Endometrium (tissue), 2 donors: ENCODE measurements around the gene SEC23A.
"Not testable (repeated sequence)": the region's sequence is repeated elsewhere in the genome, so short reads cannot be mapped to it uniquely, and the experiment has no call there.

Source experiments
- FAIRE-seq: peaks from 2 replicates; lab custom pipeline; 2012; peaks lifted over from hg19 to GRCh38; lab: Jason Lieb, UNC
- donor health status: control.
- donor health status: control.

SEC23A gene

GRCh38 chr14:39030209-39030608, 72.8 kb downstream of the SEC23A start:
- FAIRE-seq = no peak

- FAIRE-seq = no peak
Observed at GRCh38 chr14:39029789-39030188, 73.2 kb downstream of the SEC23A start.

DNA sequence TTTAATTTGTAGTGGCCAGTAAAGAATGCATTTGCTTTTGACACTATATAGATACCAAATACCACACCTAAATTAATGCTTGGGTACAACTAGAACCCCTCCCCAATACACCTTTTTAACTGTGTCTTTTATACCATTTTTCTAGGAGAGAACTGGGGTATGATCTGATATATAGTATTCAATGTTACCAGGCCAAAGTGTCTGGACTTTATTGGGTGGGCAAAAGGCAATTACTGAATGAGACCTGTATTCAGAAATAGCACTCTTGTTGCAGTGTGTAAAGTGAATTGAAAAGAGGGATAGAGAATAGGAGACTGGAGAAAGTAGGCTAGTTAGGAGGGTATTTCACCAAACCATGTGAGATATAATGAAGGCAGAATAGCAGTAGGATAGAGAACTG, 74.4 kb downstream of the SEC23A start:
- no peak for FAIRE-seq

DNA sequence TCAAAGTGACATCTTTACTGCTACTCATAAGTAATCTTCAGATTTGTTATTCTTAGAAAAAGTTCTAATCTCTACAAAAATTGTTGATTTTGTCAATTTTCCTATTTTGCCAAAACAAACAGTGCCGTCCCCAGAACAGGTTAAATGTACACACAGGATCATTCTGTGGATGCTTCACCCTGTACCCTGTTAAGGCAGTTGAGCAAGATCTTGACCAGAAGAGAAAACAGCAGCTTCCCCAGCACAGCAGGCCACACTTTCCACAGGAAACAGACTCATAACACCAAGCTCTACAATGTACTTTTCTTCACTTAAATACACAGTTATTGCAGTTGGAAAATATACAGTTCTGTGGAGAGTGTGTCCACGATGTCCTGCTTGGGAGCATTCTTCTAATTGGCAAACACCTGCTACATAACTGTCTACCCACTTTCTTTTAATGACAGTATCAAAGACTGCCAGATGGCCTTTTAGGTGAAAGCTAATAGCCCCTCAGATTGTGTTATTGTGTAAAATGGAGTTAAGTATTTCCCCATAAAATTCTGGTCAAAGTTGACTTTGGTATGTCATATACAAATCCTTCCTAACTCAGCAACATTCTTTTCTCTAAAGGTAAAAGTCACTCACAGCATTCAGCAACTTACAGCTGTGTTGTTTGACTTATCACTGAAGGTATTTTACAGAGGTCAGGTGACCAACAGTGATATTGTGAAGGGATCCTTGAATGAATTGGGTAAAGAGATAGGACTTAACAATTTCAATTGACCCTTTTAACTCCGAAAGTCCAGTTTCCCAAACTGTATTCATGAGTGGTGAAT, 77.0 kb downstream of the SEC23A start:
- no peak for FAIRE-seq

- no peak for FAIRE-seq
Observed at GRCh38 chr14:39025250-39025809, 77.7 kb downstream of the SEC23A start.

- FAIRE-seq = no peak
Observed at GRCh38 chr14:39023939-39024871, 78.8 kb downstream of the SEC23A start.

DNA sequence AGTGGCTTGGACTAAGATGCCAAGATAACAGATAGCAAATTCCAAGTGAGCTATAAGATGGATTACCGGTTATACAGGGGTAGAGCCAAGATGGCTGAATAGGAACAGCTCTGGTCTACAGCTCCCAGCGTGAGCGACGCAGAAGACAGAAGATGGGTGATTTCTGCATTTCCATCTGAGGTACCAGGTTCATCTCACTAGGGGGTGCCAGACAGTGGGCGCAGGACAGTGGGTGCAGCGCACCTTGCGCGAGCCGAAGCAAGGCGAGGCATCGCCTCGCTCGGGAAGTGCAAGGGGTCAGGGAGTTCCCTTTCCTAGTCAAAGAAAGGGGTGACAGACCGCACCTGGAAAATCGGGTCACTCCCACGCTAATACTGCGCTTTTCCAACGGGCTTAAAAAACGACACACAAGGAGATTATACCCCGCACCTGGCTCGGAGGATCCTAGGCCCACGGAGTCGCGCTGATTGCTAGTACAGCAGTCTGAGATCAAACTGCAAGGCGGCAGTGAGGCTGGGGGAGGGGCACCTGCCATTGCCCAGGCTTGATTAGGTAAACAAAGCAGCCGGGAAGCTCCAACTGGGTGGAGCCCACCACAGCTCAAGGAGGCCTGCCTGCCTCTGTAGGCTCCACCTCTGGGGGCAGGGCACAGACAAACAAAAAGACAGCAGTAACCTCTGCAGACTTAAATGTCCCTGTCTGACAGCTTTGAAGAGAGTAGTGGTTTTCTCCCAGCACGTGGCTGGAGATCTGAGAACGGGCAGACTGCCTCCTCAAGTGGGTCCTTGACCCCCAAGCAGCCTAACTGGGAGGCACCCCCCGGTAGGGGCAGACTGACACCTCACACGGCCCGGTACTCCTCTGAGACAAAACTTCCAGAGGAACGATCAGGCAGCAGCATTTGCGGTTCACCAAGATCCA, 85.7 kb downstream of the SEC23A start:
- not testable (repeated sequence) for FAIRE-seq

- no peak for FAIRE-seq
Observed at GRCh38 chr14:39016733-39017095, 86.3 kb downstream of the SEC23A start.

- no peak for FAIRE-seq
Observed at GRCh38 chr14:39015964-39016577, 87.0 kb downstream of the SEC23A start.

GRCh38 chr14:39015360-39015961, 87.6 kb downstream of the SEC23A start:
- FAIRE-seq = peak; percentile 81

DNA sequence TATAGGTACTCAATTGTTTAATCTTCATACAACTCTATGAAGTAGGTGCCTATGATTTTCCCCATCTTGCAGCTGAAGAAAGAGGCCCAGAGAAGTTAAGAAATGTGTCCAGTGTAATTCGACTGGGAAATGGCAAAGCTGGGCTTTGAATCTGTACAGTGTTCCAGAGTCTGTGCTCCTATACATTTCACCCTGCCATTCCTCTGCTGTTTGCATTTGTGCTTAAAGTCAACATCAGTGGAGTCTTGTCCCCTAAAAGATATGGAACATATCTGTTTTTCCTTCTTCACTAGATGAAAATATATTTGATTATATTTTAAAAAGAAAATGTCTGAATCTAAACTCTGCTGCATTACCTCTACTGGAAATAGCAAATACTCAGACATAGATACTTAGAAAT, 88.6 kb downstream of the SEC23A start:
- no peak for FAIRE-seq

DNA sequence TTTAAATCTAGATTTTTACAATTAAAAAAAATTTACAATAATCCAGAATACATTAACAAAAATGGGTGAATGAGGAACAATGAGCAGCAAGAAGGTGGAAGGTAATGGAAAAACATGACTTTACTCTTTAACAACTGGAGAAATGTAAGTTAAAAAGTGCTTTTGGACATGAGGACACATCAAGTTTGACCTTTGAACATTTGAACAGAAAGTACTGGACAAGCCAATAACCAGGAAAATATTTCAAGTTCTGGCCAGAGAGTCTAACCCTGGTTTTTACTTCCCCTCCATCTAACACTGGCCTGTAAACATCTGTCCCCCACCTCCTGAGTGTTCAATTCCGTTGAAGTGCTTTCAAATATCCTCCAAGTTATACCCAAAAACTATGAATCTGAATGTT, 94.1 kb downstream of the SEC23A start:
- not testable (repeated sequence) for FAIRE-seq

GRCh38 chr14:39006721-39007410, 96.2 kb downstream of the SEC23A start:
- FAIRE-seq = no peak

DNA sequence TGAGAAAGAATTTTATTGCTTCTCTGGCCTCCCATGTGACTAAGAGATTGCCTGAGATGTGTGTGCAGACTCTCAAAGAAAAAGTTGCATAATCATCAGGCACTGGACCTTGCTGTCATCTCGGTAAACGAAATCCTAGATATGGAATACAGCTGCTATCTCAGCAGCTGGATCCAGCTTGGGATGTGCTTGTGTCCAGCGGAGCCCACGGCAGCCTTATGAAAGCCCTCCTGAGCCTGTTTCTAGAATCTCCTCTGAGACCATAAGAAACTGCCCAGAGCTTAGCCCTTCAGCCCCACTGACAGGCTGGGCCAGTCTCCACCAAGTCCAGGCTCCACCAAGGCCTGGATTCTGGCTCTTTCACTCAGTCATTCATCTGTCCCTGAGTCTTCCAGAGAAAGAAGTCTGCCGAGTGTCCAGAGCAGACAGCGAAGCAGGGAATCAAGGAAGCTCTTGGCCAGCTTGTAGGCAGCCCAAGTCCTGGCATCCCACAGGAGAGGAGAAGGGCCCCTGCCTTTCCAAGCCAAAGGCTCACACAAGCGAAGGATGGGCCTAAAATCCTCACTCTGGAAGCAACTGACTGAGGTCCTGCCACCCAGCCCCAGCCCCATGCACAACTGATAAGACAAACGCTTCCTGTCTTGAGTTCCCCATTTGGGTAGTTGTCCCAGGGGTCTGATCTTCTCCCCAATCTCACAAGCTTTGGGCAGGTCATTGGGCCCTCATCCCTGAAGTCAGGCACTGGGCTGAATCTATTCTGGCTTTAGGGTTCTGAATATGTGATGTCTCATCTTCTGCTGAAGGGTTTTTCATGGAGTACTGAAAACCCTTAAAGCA, 97.8 kb downstream of the SEC23A start:
- FAIRE-seq = no peak

- no peak for FAIRE-seq
Observed at GRCh38 chr14:38999949-39000348, 103.1 kb downstream of the SEC23A start.

DNA sequence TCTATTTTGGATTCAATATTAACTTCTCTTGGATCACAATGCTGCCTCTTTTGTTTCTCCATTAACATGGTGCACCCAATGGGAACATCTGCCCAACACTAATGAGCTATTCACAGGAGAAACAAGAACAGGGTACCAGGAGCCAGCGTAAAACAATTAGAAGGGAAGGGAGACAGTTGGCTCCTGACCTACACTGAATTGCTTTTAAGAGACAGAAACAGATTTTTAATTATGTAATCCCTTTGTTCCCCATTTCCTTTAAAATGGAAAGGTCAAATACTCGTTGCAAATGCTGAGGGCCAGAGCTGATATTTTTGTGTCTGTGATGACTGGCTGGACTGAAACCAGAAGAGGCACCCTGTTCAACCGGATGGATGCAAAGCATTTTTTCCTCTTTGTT, 108.3 kb downstream of the SEC23A start:
- no peak for FAIRE-seq

DNA sequence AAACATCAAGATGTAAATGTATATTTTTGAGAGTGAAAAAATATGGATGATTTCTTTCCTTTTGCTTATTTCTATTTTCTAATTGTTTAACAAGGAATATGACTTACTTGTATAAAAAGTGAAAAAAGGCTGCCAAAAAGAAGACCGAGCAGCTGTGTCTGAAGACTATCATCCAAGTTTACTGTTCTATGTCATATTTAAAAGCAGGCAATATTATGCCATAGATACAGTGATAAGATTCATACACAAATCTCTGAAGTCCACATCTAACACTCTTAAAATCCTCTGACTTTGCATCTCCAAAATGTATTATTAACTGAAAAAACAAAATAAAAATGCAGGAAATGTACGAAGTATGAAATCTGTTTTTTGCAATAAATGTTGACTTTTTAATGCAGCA, 109.1 kb downstream of the SEC23A start:
- FAIRE-seq = no peak

- FAIRE-seq = peak; percentile 65
Observed at GRCh38 chr14:38992067-38992844, 110.8 kb downstream of the SEC23A start.

- no peak for FAIRE-seq
Observed at GRCh38 chr14:38991299-38991698, 111.7 kb downstream of the SEC23A start.
